Thymus (tissue), 11 donors: ENCODE results near the gene KCTD8. TPM values are rescaled to one million over a fixed set of nuclear protein-coding genes. Genes with fewer than 3 reads are reported as not detected.

Experiments
- DNase-seq, 9 donors: peaks; one replicate each; pipeline ENCODE4 v3.0.0-alpha.2; 2013; ENCODE audit warnings: low spot score in 9 of 9, low read depth in 6 of 9, missing footprints in 1 of 9
- H3K27ac ChIP-seq, 2 donors: one replicate each; pipeline ENCODE4 v1.5.1; 2013; ENCODE audit warnings: control low read depth in 1 of 2, low read depth in 1 of 2, low read length in 1 of 2, mild to moderate bottlenecking in 1 of 2, moderate library complexity in 1 of 2
- H3K27me3 ChIP-seq, 2 donors: one replicate each; pipeline ENCODE4 v1.5.1; 2013; ENCODE audit warnings: low read length in 1 of 2; ENCODE audit not compliant: control insufficient read depth in 2 of 2, insufficient read depth in 1 of 2
- H3K36me3 ChIP-seq, 2 donors: one replicate each; pipeline ENCODE4 v1.5.1; 2013; ENCODE audit warnings: low read length in 1 of 2, mild to moderate bottlenecking in 1 of 2, moderate library complexity in 1 of 2; ENCODE audit not compliant: control insufficient read depth in 2 of 2, insufficient read depth in 2 of 2
- H3K4me1 ChIP-seq, 2 donors: one replicate each; pipeline ENCODE4 v1.5.1; 2013; ENCODE audit warnings: low read length in 2 of 2; ENCODE audit not compliant: control insufficient read depth in 2 of 2, insufficient read depth in 2 of 2
- H3K4me3 ChIP-seq, 2 donors: one replicate each; pipeline ENCODE4 v1.5.1; 2013; ENCODE audit warnings: low read length in 2 of 2, control low read depth in 1 of 2, mild to moderate bottlenecking in 1 of 2
- H3K9me3 ChIP-seq, 2 donors: one replicate each; pipeline ENCODE4 v1.5.1; 2013; ENCODE audit warnings: low read length in 1 of 2, mild to moderate bottlenecking in 1 of 2; ENCODE audit not compliant: control insufficient read depth in 2 of 2, insufficient read depth in 1 of 2
- WGBS: extraction: QIAGEN DNeasy Blood & Tissue Kit; methylation state at CpG from one replicate; pipeline ENCODE4 v1.1.7; 2013; 5-methylcytosine and 5-hydroxymethylcytosine counted together
- polyA plus RNA-seq: library from polyadenylated mRNA; stranded (reverse); fragments of 200-250 nt; gene quantifications from one replicate; pipeline ENCODE4 v1.2.3, GENCODE V29; 2013
- total RNA-seq: library from RNA; stranded (reverse); fragments of 120-200 nt; gene quantifications from one replicate; pipeline ENCODE4 v1.2.4, GENCODE V29; 2013
- donor health status: healthy.

KCTD8 gene
- total and polyA plus RNA-seq, 2 donors, result 0.05 TPM; not detected in 1

GRCh38 chr4:44351069-44351468, 97.5 kb downstream of the KCTD8 start:
- Histone ChIP-seq H3K4me1 (no peaks in the 10 kb centered on the region), H3K4me3 (no peak overlapping the region), H3K27me3 (no peaks in the 10 kb centered on the region), H3K27ac (no peak overlapping the region), H3K36me3 (no peaks in the 10 kb centered on the region), H3K9me3 (no peaks in the 10 kb centered on the region)
- WGBS, result 83% methylated on average over 3 of the region's 3 CpGs
- no peak for DNase-seq

- Histone ChIP-seq H3K27me3 (no peaks in the 10 kb centered on the region), H3K4me3 (no peak overlapping the region), H3K27ac (no peak overlapping the region), H3K4me1 (no peaks in the 10 kb centered on the region), H3K36me3 (no peaks in the 10 kb centered on the region), H3K9me3 (no peaks in the 10 kb centered on the region)
- 50% methylated on average over 1 of the region's 1 CpG for WGBS
- DNase-seq, result no peak
Observed at GRCh38 chr4:44342800-44343199, 105.8 kb downstream of the KCTD8 start.

- Histone ChIP-seq H3K9me3 (no peaks in the 10 kb centered on the region), H3K4me3 (no peak overlapping the region), H3K36me3 (no peaks in the 10 kb centered on the region), H3K27ac (no peak overlapping the region), H3K27me3 (no peaks in the 10 kb centered on the region), H3K4me1 (no peaks in the 10 kb centered on the region)
- WGBS, result 76% methylated on average over 2 of the region's 2 CpGs
- DNase-seq, result no peak
Observed at GRCh38 chr4:44326741-44327140, 121.9 kb downstream of the KCTD8 start.

- no peaks in the 10 kb centered on the region for H3K9me3 ChIP-seq
- DNase-seq, result no peak
- H3K4me3 ChIP-seq, result no peak overlapping the region
- no peaks in the 10 kb centered on the region for H3K36me3 ChIP-seq
- no peaks in the 10 kb centered on the region for H3K27me3 ChIP-seq
- H3K4me1 ChIP-seq, result no peaks in the 10 kb centered on the region
- WGBS, result 66% methylated on average over 2 of the region's 2 CpGs
- H3K27ac ChIP-seq, result no peak overlapping the region
Observed at GRCh38 chr4:44320833-44321232, 127.8 kb downstream of the KCTD8 start.

GRCh38 chr4:44319129-44319528, 129.5 kb downstream of the KCTD8 start:
- H3K27ac ChIP-seq, result no peak overlapping the region
- no peaks in the 10 kb centered on the region for H3K36me3 ChIP-seq
- H3K27me3 ChIP-seq, result no peaks in the 10 kb centered on the region
- 86% methylated on average over 3 of the region's 3 CpGs for WGBS
- H3K9me3 ChIP-seq, result no peaks in the 10 kb centered on the region
- no peaks in the 10 kb centered on the region for H3K4me1 ChIP-seq
- no peak for DNase-seq
- no peak overlapping the region for H3K4me3 ChIP-seq

- H3K4me3 ChIP-seq, result no peak overlapping the region
- H3K9me3 ChIP-seq, result no peaks in the 10 kb centered on the region
- no peaks in the 10 kb centered on the region for H3K4me1 ChIP-seq
- no peaks in the 10 kb centered on the region for H3K27me3 ChIP-seq
- DNase-seq, result no peak
- no peaks in the 10 kb centered on the region for H3K36me3 ChIP-seq
- WGBS, result 89% methylated on average over 1 of the region's 1 CpG
- no peak overlapping the region for H3K27ac ChIP-seq
Observed at GRCh38 chr4:44313702-44314101, 134.9 kb downstream of the KCTD8 start.

GRCh38 chr4:44287505-44287904, 161.1 kb downstream of the KCTD8 start:
- Histone ChIP-seq H3K27ac (no peak overlapping the region), H3K9me3 (no peaks in the 10 kb centered on the region), H3K27me3 (no peaks in the 10 kb centered on the region), H3K4me1 (no peaks in the 10 kb centered on the region), H3K36me3 (no peaks in the 10 kb centered on the region), H3K4me3 (no peak overlapping the region)
- no peak for DNase-seq
- 81% methylated on average over 1 of the region's 1 CpG for whole genome bisulfite sequencing

GRCh38 chr4:44279469-44279868, 169.1 kb downstream of the KCTD8 start:
- Histone ChIP-seq H3K27ac (no peak overlapping the region), H3K9me3 (no peaks in the 10 kb centered on the region), H3K4me1 (no peaks in the 10 kb centered on the region), H3K36me3 (no peaks in the 10 kb centered on the region), H3K4me3 (no peak overlapping the region), H3K27me3 (no peaks in the 10 kb centered on the region)
- WGBS, result 69% methylated on average over 1 of the region's 1 CpG
- no peak for DNase-seq

GRCh38 chr4:44279066-44279465, 169.5 kb downstream of the KCTD8 start:
- H3K27me3 ChIP-seq, result no peaks in the 10 kb centered on the region
- H3K4me1 ChIP-seq, result no peaks in the 10 kb centered on the region
- WGBS, result 91% methylated on average over 1 of the region's 1 CpG

GRCh38 chr4:44257461-44257860, 191.1 kb downstream of the KCTD8 start:
- Histone ChIP-seq H3K9me3 (no peaks in the 10 kb centered on the region), H3K4me1 (no peaks in the 10 kb centered on the region), H3K27me3 (no peaks in the 10 kb centered on the region), H3K27ac (no peak overlapping the region), H3K36me3 (no peaks in the 10 kb centered on the region), H3K4me3 (no peak overlapping the region)
- DNase-seq, result no peak
- WGBS, result 91% methylated on average over 2 of the region's 2 CpGs

More at GRCh38 chr4:44279066-44279465, 169.5 kb downstream of the KCTD8 start:
- H3K27ac ChIP-seq, result no peak overlapping the region
- no peaks in the 10 kb centered on the region for H3K9me3 ChIP-seq
- H3K36me3 ChIP-seq, result no peaks in the 10 kb centered on the region
- H3K4me3 ChIP-seq, result no peak overlapping the region
- no peak for DNase-seq
